T-cell (primary cell): Measurements from ENCODE around the gene RMC1. TPM values are rescaled to one million over a fixed set of nuclear protein-coding genes. Genes with fewer than 3 reads are reported as not detected.

Experiments used
- ATAC-seq, 4 experiments: fragments of 200-7000 bp in 3 of 4; fragments of 150-1000 bp in 1 of 4; cut with Tn5 transposase; replicated peaks in 1 of 4; 1 replicate in 3 of 4; 2 replicates in 1 of 4; pipeline ENCODE4 v1.10.0; 2021; ENCODE audit warnings: moderate library complexity in 3 of 4, mild to moderate bottlenecking in 2 of 4, moderate number of reproducible peaks in 1 of 4
- CTCF ChIA-PET, 2 donors: fragments of 300-600 bp; sonication (Branson Sonifier 250); formaldehyde crosslinking; loops; one replicate each; lab custom pipeline; 2022; ENCODE audit warnings: antibody characterized with exemption in 2 of 2; lab: Charles Lee
- POLR2A ChIA-PET, 2 donors: fragments of 300-600 bp; sonication (Branson Sonifier 250); formaldehyde crosslinking; loops; one replicate each; lab custom pipeline; 2022; ENCODE audit warnings: antibody characterized with exemption in 2 of 2; lab: Charles Lee
- DNase-seq, 35 experiments: peaks; one replicate each; pipeline versions ENCODE4 v3.0.0 to v3.0.0-alpha.2; 2013 to 2023
- H3K27ac ChIP-seq: one replicate; pipeline ENCODE4 v1.5.1; 2013; ENCODE audit warnings: low read length
- H3K27me3 ChIP-seq, 2 experiments: replicated peaks in 1 of 2; 1 replicate in 1 of 2; 2 replicates in 1 of 2; pipeline versions ENCODE4 v1.6.1 to v1.7.0; 2013; ENCODE audit warnings: low read length in 1 of 2, mixed read lengths in 1 of 2; ENCODE audit not compliant: control insufficient read depth in 2 of 2, insufficient read depth in 2 of 2; ENCODE audit errors: extremely low read depth in 1 of 2
- H3K36me3 ChIP-seq, 2 donors: 1 replicate in 1 of 2; 2 replicates in 1 of 2; pipeline versions ENCODE4 v1.6.1 to v1.7.0; 2013; ENCODE audit warnings: low read length in 1 of 2; ENCODE audit not compliant: control insufficient read depth in 2 of 2, insufficient read depth in 1 of 2; ENCODE audit errors: extremely low read depth in 1 of 2
- H3K4me1 ChIP-seq, 2 experiments: 1 replicate in 1 of 2; 2 replicates in 1 of 2; pipeline versions ENCODE4 v1.6.1 to v1.7.0; 2013; ENCODE audit warnings: low read length in 2 of 2, mixed read lengths in 1 of 2; ENCODE audit not compliant: insufficient read depth in 2 of 2, control insufficient read depth in 1 of 2; ENCODE audit errors: extremely low read depth in 1 of 2
- H3K4me3 ChIP-seq, 2 donors: 1 replicate in 1 of 2; 2 replicates in 1 of 2; pipeline versions ENCODE4 v1.5.1 to v1.7.0; 2013; ENCODE audit warnings: mild to moderate bottlenecking in 2 of 2, low read length in 1 of 2, moderate library complexity in 1 of 2; ENCODE audit not compliant: control insufficient read depth in 1 of 2; ENCODE audit errors: extremely low read depth in 1 of 2
- H3K9me3 ChIP-seq: 2 replicates; pipeline ENCODE4 v1.7.0; 2013
- H3K27ac Mint-ChIP-seq, 2 donors: one replicate each; pipeline ENCODE4 v1.8.0; 2020 to 2021; ENCODE audit warnings: mild to moderate bottlenecking in 2 of 2, mixed read lengths in 2 of 2
- H3K27me3 Mint-ChIP-seq, 2 donors: one replicate each; pipeline ENCODE4 v1.8.0; 2021 to 2022; ENCODE audit warnings: mixed read lengths in 2 of 2
- H3K36me3 Mint-ChIP-seq: one replicate; pipeline ENCODE4 v1.8.0; 2021; ENCODE audit warnings: mixed read lengths
- H3K4me1 Mint-ChIP-seq, 3 donors: one replicate each; pipeline ENCODE4 v1.8.0; 2020 to 2022; ENCODE audit warnings: mixed read lengths in 3 of 3, mild to moderate bottlenecking in 1 of 3
- H3K4me3 Mint-ChIP-seq, 3 donors: one replicate each; pipeline ENCODE4 v1.8.0; 2020 to 2022; ENCODE audit warnings: mild to moderate bottlenecking in 3 of 3, mixed read lengths in 3 of 3, moderate library complexity in 3 of 3
- H3K9me3 Mint-ChIP-seq, 3 donors: one replicate each; pipeline ENCODE4 v1.8.0; 2020 to 2022; ENCODE audit warnings: mixed read lengths in 3 of 3
- WGBS: methylation state at CpG from one replicate; pipeline ENCODE4 v1.1.5; 2013; ENCODE audit warnings: missing lambda C conversion rate; ENCODE audit not compliant: insufficient coverage; 5-methylcytosine and 5-hydroxymethylcytosine counted together
- total RNA-seq, 35 experiments: library from RNA in 6 of 35; stranded (reverse) in 6 of 35; fragments of 120-200 nt in 1 of 35; gene quantifications; one replicate each; pipeline versions ENCODE4 v1.2.1 to v1.2.4 and lab custom pipeline; 2013 to 2026

Gene RMC1
- total RNA-seq = 10 to 100 TPM; 46.9 to 57.4 (median 51.0) TPM
- 39.2 TPM for total RNA-seq (2013)
- 23.9 to 73.4 (median 59.7) reads per million in 29 experiments for total RNA-seq (lab: John Stamatoyannopoulos, UW)

DNA sequence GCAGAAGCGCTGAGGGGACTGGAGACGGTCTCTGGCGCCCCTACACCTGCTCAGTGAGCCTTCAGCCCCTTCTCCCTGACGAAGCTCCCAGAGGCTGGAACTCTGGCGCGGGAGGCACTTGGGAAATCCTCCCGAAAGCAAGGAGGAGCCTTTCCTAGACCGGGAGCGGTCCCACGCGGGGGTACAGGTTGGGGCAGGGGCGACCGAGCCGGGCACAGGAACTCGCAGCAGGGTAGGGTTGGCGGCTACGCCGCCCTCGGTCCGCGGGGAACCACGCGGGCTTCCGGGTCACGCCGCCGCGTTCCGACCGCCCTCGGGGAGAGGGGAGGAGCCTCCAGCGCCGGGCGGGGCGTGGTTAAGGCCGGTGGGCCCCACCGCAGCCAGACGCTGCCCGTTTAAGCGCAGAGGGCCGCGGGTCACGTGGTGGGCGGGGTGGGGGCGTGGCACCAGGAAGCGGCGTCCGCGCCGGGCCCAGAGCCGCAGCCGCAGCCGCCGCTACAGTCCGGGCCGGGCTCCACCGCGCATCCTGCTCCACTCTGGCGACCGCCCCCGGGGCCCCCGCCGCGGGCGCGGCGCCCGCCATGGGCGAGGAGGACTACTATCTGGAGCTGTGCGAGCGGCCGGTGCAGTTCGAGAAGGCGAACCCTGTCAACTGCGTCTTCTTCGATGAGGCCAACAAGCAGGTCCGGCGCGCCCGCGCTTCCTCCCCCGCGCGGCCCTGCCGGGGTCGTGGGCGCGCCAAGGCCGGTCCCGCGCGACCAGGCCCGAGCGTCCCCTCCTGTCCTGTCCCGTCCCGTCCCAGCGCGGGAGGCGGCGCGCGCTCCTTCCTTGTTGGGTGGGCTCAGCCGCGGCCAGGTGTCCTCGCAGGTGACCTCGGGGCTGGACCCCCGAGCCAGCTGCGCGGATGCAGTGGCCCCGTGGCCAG, at the start of gene RMC1:
RMC1 (plus strand) TSS at position 474 of the 925 bp plus-strand sequence; CDS start at position 582, 108 bp downstream.
- under 1% methylated on average over 110 of the region's 110 CpGs for WGBS
- POLR2A ChIA-PET = no interaction called here
- no peaks in the 10 kb centered on the region for H3K27me3 ChIP-seq
- Mint-ChIP-seq H3K9me3 (no peaks in the 10 kb centered on the region), H3K27me3 (no peaks in the 10 kb centered on the region), H3K4me3 (peak within 1 kb of the TSS; percentile 93 to 99 (median 96)), H3K4me1 (peaks cover 52 to 65% (median 56%) of the 10 kb centered on the region in 3 donors), H3K36me3 (peaks cover 10% of the 10 kb centered on the region), H3K27ac (peak within 1 kb of the TSS; percentile 91 to 95)
- peak; percentile 88 to 99 (median 96) for DNase-seq
- peak within 1 kb of the TSS; percentile 59 to 77 for H3K4me3 ChIP-seq
- H3K4me1 ChIP-seq = peaks cover 6 to 40% of the 10 kb centered on the region in 2 experiments
- H3K9me3 ChIP-seq = no peaks in the 10 kb centered on the region
- H3K27ac ChIP-seq = peak within 1 kb of the TSS; percentile 83
- CTCF ChIA-PET = interaction anchor here in 1 of 2 donors (0.9 to 1.6 kb wide), 2 partner anchors 15 to 50 kb away, joined by 3 to 4 read pairs; partner anchors contain the start of gene RIOK3
- H3K36me3 ChIP-seq = peaks cover 6 to 14% of the 10 kb centered on the region in 2 donors
- peak; percentile 90 to 96 (median 94) for ATAC-seq

- Histone ChIP-seq H3K4me1 (peaks cover 15 to 26% of the 10 kb centered on the region in 2 experiments), H3K4me3 (peak overlapping the region; percentile 81 to 96), H3K27ac (peak overlapping the region; percentile 66), H3K36me3 (peaks cover 0 to 5% of the 10 kb centered on the region in 2 donors), H3K27me3 (no peaks in the 10 kb centered on the region), H3K9me3 (no peaks in the 10 kb centered on the region)
- Mint-ChIP-seq H3K36me3 (no peaks in the 10 kb centered on the region), H3K4me1 (peaks cover 52 to 64% (median 55%) of the 10 kb centered on the region in 3 donors), H3K27me3 (no peaks in the 10 kb centered on the region), H3K9me3 (peaks cover 0 to 3% (median 0%) of the 10 kb centered on the region in 3 donors), H3K27ac (peak overlapping the region; percentile 94 to 96), H3K4me3 (peak overlapping the region; percentile 98 to 100 (median 99))
- CTCF ChIA-PET = interaction anchor here (0.5 to 1.1 kb wide), 7 partner anchors 15 to 118 kb away, joined by 3 to 6 read pairs (median 3); no protein-coding TSS in a partner anchor
- 0% methylated on average over 6 of the region's 11 CpGs for WGBS
- DNase-seq (peak in 14 of 35 experiments; percentile 3 to 47 (median 8)), ATAC-seq (peak; percentile 43 to 62 (median 52))
- POLR2A ChIA-PET = interaction anchor here (0.5 to 1.2 kb wide), 6 partner anchors 11 to 699 kb away, joined by 3 to 9 read pairs (median 3); no protein-coding TSS in a partner anchor
Observed at GRCh38 chr18:23453680-23454058, 49.6 kb upstream of the RMC1 start.

DNA sequence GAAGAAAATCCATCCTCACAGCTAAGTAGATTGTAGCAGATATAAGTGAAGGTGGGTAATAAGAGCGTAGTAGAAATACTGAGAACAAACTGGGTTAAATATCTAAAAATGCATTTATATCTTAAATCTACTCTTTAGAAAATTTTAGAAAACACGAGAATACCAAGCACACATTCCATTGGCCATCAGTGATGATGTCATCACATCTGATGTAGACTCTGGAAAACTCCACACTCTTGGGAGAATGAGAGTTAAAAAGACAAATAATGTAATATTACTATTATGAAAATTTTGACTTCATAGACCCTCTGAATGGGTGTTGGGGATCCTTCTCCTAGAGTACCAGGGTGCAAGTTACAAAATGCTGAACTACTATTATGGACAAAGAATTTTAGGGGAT, 46.5 kb upstream of the RMC1 start:
- H3K27ac Mint-ChIP-seq = no peak overlapping the region
- no peaks in the 10 kb centered on the region for H3K27me3 Mint-ChIP-seq
- CTCF ChIA-PET = no interaction called here
- Histone ChIP-seq H3K27ac (no peak overlapping the region), H3K36me3 (peaks cover 0 to 11% of the 10 kb centered on the region in 2 donors), H3K27me3 (no peaks in the 10 kb centered on the region), H3K4me3 (no peak overlapping the region), H3K4me1 (peaks cover 18 to 42% of the 10 kb centered on the region in 2 experiments), H3K9me3 (no peaks in the 10 kb centered on the region)
- H3K4me1 Mint-ChIP-seq = peaks cover 78 to 86% (median 82%) of the 10 kb centered on the region in 3 donors
- ATAC-seq (no peak), DNase-seq (no peak)
- POLR2A ChIA-PET = interaction anchor here in 1 of 2 donors (0.5 kb wide), 1 partner anchor 97 kb away, joined by 5 read pairs; no protein-coding TSS in a partner anchor
- peak overlapping the region in 1 of 3 donors; percentile 100 for H3K4me3 Mint-ChIP-seq
- no CpG with 5 or more reads among the region's 2 CpGs for WGBS
- no peaks in the 10 kb centered on the region for H3K9me3 Mint-ChIP-seq
- peaks cover 3% of the 10 kb centered on the region for H3K36me3 Mint-ChIP-seq

DNA sequence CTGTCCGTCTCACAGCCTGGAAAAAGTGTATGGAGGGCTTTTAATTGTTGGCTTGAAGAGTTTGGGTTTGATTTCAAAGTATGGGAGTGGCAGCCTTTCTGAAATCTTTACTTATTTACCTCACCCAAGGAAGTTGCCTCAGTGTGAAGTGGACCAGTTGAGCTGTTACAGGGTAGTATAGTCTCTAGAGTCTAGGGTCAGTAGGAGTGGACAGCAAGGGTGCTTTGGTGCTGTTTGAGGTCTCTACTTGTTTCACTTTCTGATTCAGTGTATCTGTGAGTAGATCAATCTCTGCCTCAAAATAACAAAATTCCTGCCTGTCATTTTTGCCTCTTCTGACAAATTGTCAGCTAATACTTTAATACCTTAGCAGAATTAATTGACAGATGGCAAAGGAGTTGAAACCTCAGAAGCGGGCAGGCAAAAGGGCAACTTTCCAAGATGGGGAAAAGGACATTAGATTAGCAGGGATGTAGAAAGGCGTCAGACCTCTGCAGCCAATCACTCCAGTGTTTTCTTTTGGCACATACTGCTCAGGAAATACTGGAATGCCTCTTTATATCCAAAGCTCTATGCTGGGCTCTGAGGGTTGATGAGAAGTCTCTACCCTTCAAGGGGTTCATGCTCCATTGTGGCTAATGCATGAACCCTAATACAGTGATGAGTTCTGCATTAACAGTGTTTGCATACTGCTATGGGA, 44.3 kb upstream of the RMC1 start:
- CTCF ChIA-PET = no interaction called here
- Histone ChIP-seq H3K9me3 (no peaks in the 10 kb centered on the region), H3K27ac (no peak overlapping the region), H3K4me3 (no peak overlapping the region), H3K36me3 (peaks cover 0 to 28% of the 10 kb centered on the region in 2 donors), H3K4me1 (peaks cover 12 to 42% of the 10 kb centered on the region in 2 experiments), H3K27me3 (no peaks in the 10 kb centered on the region)
- Mint-ChIP-seq H3K27me3 (no peaks in the 10 kb centered on the region), H3K36me3 (peaks cover 20% of the 10 kb centered on the region), H3K27ac (peak overlapping the region; percentile 1 to 60), H3K4me3 (peak overlapping the region in 2 of 3 donors; percentile 17 to 100), H3K4me1 (peaks cover 70 to 75% (median 70%) of the 10 kb centered on the region in 3 donors), H3K9me3 (no peaks in the 10 kb centered on the region)
- POLR2A ChIA-PET = no interaction called here
- ATAC-seq (no peak), DNase-seq (no peak)
- WGBS = 100% methylated on average over 1 of the region's 3 CpGs

GRCh38 chr18:23459530-23459921, 43.8 kb upstream of the RMC1 start:
- Histone ChIP-seq H3K27ac (no peak overlapping the region), H3K4me3 (no peak overlapping the region), H3K9me3 (no peaks in the 10 kb centered on the region), H3K4me1 (peaks cover 7 to 42% of the 10 kb centered on the region in 2 experiments), H3K27me3 (no peaks in the 10 kb centered on the region), H3K36me3 (peaks cover 0 to 33% of the 10 kb centered on the region in 2 donors)
- WGBS = 88% methylated on average over 4 of the region's 7 CpGs
- no peaks in the 10 kb centered on the region for H3K27me3 Mint-ChIP-seq
- no peak for DNase-seq
- no peak overlapping the region for H3K27ac Mint-ChIP-seq
- ChIA-PET CTCF (no interaction called here), POLR2A (interaction anchor here in 1 of 2 donors (0.7 kb wide), 1 partner anchor 85 kb away, joined by 3 read pairs; no protein-coding TSS in a partner anchor)
- H3K9me3 Mint-ChIP-seq = no peaks in the 10 kb centered on the region
- H3K36me3 Mint-ChIP-seq = peaks cover 23% of the 10 kb centered on the region
- peaks cover 64 to 70% (median 65%) of the 10 kb centered on the region in 3 donors for H3K4me1 Mint-ChIP-seq
- peak overlapping the region in 1 of 3 donors; percentile 100 for H3K4me3 Mint-ChIP-seq
- ATAC-seq = no peak
